Measurements from ENCODE around the gene NHLH1. TPM values are rescaled to one million over a fixed set of nuclear protein-coding genes. Genes with fewer than 3 reads are reported as not detected.

Gene NHLH1
- total RNA-seq, 1 donor from 2014 or later: 10.6 TPM

GRCh38 chr1:160342953-160343869, 23.7 kb upstream of the NHLH1 start, which contains the start of the genes COPA and NCSTN:
Gene COPA, minus strand, starts transcription at chr1:160343250. Its CDS starts 80 bp downstream, at chr1:160343170.
Gene NCSTN, plus strand, starts transcription at chr1:160343383. Its CDS starts 14 bp downstream, at chr1:160343397.
- TF ChIP-seq CTCF (conservative IDR thresholded peaks at IDR 0.05): no peak
- H3K4me3 Mint-ChIP-seq: peak within 1 kb of the TSS; percentile 99
- peak; percentile 86 for DNase-seq (ENCODE audit: low read depth, low spot score)
- H3K9me3 Mint-ChIP-seq: no peaks in the 10 kb centered on the region
- H3K36me3 Mint-ChIP-seq (ENCODE audit: low read depth): peaks cover 8% of the 10 kb centered on the region
- no peaks in the 10 kb centered on the region for H3K27me3 Mint-ChIP-seq (ENCODE audit: low read depth)
- H3K27ac Mint-ChIP-seq (ENCODE audit: unreplicated experiment): peak within 1 kb of the TSS; percentile 99
- peaks cover 38% of the 10 kb centered on the region for H3K4me1 Mint-ChIP-seq

GRCh38 chr1:160344241-160344640, 22.6 kb upstream of the NHLH1 start:
- no peaks in the 10 kb centered on the region for H3K27me3 Mint-ChIP-seq (ENCODE audit: low read depth)
- no peak overlapping the region for H3K27ac Mint-ChIP-seq (ENCODE audit: unreplicated experiment)
- peak overlapping the region; percentile 99 for H3K4me3 Mint-ChIP-seq
- TF ChIP-seq CTCF (conservative IDR thresholded peaks at IDR 0.05): no peak
- H3K36me3 Mint-ChIP-seq (ENCODE audit: low read depth): peaks cover 2% of the 10 kb centered on the region
- DNase-seq (ENCODE audit: low read depth, low spot score): no peak
- H3K4me1 Mint-ChIP-seq: peaks cover 38% of the 10 kb centered on the region
- H3K9me3 Mint-ChIP-seq: no peaks in the 10 kb centered on the region

- Mint-ChIP-seq H3K9me3 (no peaks in the 10 kb centered on the region), H3K27me3 (ENCODE audit: low read depth) (no peaks in the 10 kb centered on the region), H3K4me3 (peak overlapping the region; percentile 84), H3K36me3 (ENCODE audit: low read depth) (peaks cover 3% of the 10 kb centered on the region), H3K4me1 (peaks cover 38% of the 10 kb centered on the region), H3K27ac (ENCODE audit: unreplicated experiment) (no peak overlapping the region)
- no peak for TF ChIP-seq CTCF (conservative IDR thresholded peaks at IDR 0.05)
- DNase-seq (ENCODE audit: low read depth, low spot score): no peak
Measured at GRCh38 chr1:160344936-160345335, 21.9 kb upstream of the NHLH1 start.

- H3K4me3 Mint-ChIP-seq: peak overlapping the region; percentile 32
- peaks cover 27% of the 10 kb centered on the region for H3K4me1 Mint-ChIP-seq
- peaks cover 3% of the 10 kb centered on the region for H3K36me3 Mint-ChIP-seq (ENCODE audit: low read depth)
- H3K27me3 Mint-ChIP-seq (ENCODE audit: low read depth): no peaks in the 10 kb centered on the region
- no peak for TF ChIP-seq CTCF (conservative IDR thresholded peaks at IDR 0.05)
- no peaks in the 10 kb centered on the region for H3K9me3 Mint-ChIP-seq
- no peak overlapping the region for H3K27ac Mint-ChIP-seq (ENCODE audit: unreplicated experiment)
- DNase-seq (ENCODE audit: low read depth, low spot score): no peak
Measured at GRCh38 chr1:160346463-160346862, 20.4 kb upstream of the NHLH1 start.

- TF ChIP-seq CTCF (conservative IDR thresholded peaks at IDR 0.05): no peak
- no peaks in the 10 kb centered on the region for H3K9me3 Mint-ChIP-seq
- H3K27me3 Mint-ChIP-seq (ENCODE audit: low read depth): no peaks in the 10 kb centered on the region
- peak overlapping the region; percentile 32 for H3K4me3 Mint-ChIP-seq
- no peak for DNase-seq (ENCODE audit: low read depth, low spot score)
- H3K27ac Mint-ChIP-seq (ENCODE audit: unreplicated experiment): no peak overlapping the region
- peaks cover 3% of the 10 kb centered on the region for H3K36me3 Mint-ChIP-seq (ENCODE audit: low read depth)
- peaks cover 23% of the 10 kb centered on the region for H3K4me1 Mint-ChIP-seq
Measured at GRCh38 chr1:160346958-160347357, 19.9 kb upstream of the NHLH1 start.
